GM23338 (cell line): Measurements from ENCODE around the gene ABR.

Source experiments
- CTCF ChIP-seq, 2 experiments: fragments of 200-600 bp in 1 of 2; sonication (generic) in 1 of 2; conservative IDR thresholded peaks; 2 replicates each; pipeline versions ENCODE4 v1.5.1 to v1.6.1; 2016 to 2017; ENCODE audit warnings: antibody characterized with exemption in 2 of 2, low read depth in 2 of 2, mild to moderate bottlenecking in 2 of 2, moderate library complexity in 1 of 2
- EZH2phosphoT487 ChIP-seq: fragments of 200-600 bp; sonication (generic); IDR thresholded peaks from one replicate; pipeline ENCODE4 v1.8.1; 2018; ENCODE audit warnings: antibody characterized with exemption; ENCODE audit not compliant: unreplicated experiment
- POLR2AphosphoS5 ChIP-seq: IDR thresholded peaks from 2 replicates; pipeline ENCODE4 v1.6.1; 2016; ENCODE audit warnings: antibody characterized with exemption, low read depth
- ZNF331 ChIP-seq: fragments of 250-450 bp; sonication (Bioruptor Pico); IDR thresholded peaks from 2 replicates; pipeline ENCODE4 v1.5.0; 2020; ENCODE audit warnings: low read depth, mild to moderate bottlenecking, moderate library complexity

- no peak for TF ChIP-seq CTCF (conservative IDR thresholded peaks at IDR 0.05; ENCODE audit: low read depth in 2 of 2)
- no peak for TF ChIP-seq POLR2AphosphoS5
- no peak for TF ChIP-seq EZH2phosphoT487
- TF ChIP-seq ZNF331 (CRISPR knock-in tag): no peak
These were observed 25.8 kb downstream of the ABR start for GRCh38 chr17:1153795-1154546.
